ENCODE data around the gene C3orf33. TPM values are rescaled to one million over a fixed set of nuclear protein-coding genes. Genes with fewer than 3 reads are reported as not detected.

C3orf33 gene
- total RNA-seq, 1 donor from 2014 or later = 12.3 TPM

GRCh38 chr3:155741603-155742002 lies 64.5 kb downstream of the C3orf33 start:
- DNase-seq = no peak

- no peak for DNase-seq
Observed at GRCh38 chr3:155741101-155741500, 65.0 kb downstream of the C3orf33 start.

DNA sequence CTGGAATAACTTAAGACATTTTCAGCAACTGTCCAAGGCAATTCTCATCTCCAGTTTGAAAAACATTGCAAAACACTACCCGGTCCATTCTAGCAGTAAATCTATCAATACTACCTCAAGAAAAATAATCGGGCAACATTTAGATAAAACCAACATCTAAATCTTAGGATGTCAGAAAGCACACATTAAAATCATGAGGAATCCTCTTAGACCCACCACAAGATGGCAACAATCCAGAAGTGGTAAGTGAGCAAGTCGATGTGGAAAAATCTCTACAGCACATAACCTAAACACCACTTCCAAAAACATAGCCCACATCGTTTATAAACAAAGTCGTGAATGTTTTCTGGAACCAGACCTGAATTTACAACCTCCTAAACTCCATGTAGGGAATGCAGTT lies 66.9 kb downstream of the C3orf33 start:
- DNase-seq = no peak

DNA sequence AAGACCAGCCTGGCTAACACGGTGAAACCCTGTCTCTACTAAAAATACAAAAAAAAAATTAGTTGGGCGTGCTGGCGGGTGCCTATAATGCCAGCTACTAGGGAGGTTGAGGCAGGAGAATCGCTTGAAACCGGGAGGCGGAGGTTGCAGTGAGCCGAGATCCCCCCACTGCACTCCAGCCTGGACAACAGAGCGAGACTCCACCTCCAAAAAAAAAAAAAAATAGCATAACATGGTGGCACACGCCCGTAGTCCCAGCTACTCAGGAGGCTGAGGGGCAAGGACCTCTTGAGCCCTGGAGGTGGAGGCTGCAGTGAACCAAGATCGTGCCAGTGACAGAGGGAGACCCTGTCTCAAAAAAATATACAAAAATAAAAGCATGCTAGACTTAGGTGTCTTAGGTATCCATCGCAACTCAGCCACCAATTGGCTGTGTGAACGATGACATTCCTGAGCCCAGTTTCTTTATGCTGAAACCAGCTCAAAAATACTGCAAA lies 67.5 kb downstream of the C3orf33 start:
- DNase-seq = no peak

GRCh38 chr3:155737844-155738460 lies 68.1 kb downstream of the C3orf33 start:
- no peak for DNase-seq

GRCh38 chr3:155736381-155736780 lies 69.7 kb downstream of the C3orf33 start:
- DNase-seq = no peak

DNA sequence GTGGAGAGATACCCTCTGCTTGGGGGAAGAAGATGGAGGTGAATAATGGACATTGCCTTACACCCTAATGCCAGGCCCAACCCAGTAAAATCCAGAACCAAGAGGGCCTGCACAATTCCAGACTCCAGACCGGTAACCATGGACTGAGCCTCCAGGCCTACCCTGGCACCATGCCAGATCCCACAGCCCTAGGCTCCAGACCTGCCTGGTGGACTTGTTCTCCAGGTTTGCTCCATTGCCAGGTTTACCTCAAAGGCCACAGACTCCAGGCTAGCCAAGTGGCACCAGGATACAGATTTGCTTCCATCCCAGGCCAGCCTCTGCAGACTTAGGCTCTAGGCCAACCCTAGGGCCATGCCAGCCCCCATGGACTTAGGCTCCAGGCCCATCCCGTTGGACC lies 75.2 kb downstream of the C3orf33 start:
- DNase-seq = no peak

DNA sequence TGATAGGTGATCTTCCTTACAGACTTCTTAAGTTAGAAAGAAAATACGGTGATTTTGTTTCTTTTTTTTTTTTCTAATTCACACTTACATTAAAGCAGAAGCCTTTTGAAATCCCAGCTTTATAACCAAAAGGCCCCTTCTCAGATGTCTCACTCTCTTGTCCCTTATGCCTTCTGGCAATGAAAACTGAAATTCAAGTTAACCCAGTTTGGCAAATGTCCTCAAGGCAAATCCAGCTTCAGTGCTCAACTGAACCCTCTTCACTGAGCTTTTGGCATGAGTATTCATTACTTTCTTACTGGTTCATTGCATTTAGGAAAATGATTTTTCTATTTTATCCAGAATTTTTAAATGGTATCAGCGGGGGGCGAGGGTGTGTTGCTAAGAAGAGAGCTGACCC lies 78.2 kb downstream of the C3orf33 start:
- no peak for DNase-seq

GRCh38 chr3:155714295-155714718 lies 91.8 kb downstream of the C3orf33 start:
- no peak for DNase-seq

Other genes starting within 250 kb of the C3orf33 start
- gene PLCH1, start 61.2 kb downstream of the C3orf33 start, total RNA-seq = 10.9 TPM
- gene SLC33A1, start 48.1 kb upstream of the C3orf33 start, total RNA-seq = 54.1 TPM
- gene GMPS, start 64.4 kb upstream of the C3orf33 start, total RNA-seq = 50.2 TPM

Data from occipital lobe (tissue), 2 donors.